ENCODE data around the gene MSANTD2. TPM values are rescaled to one million over a fixed set of nuclear protein-coding genes. Genes with fewer than 3 reads are reported as not detected.
A peak's percentile ranks its signal among the peaks of the same experiment; 100 is the strongest.

The MSANTD2 gene
- total RNA-seq, 1 experiment from 2014 or later = 32.6 TPM

GRCh38 chr11:124768914-124769313 is 31.3 kb downstream of the MSANTD2 start:
- no peaks in the 10 kb centered on the region for H3K9me2 ChIP-seq (replicated peaks; ENCODE audit: low read length)
- H3K27ac ChIP-seq (ENCODE audit: low read length) = no peak overlapping the region
- no peak overlapping the region for H3K9ac ChIP-seq (ENCODE audit: low read length)
- H3K4me3 ChIP-seq (ENCODE audit: low read length) = no peak overlapping the region
- BruUV-seq (replicated peaks) = no TSS peak
- CTCF ChIA-PET = interaction anchor here (1.9 kb wide), 1 partner anchor 68 kb away, joined by 13 read pairs; no protein-coding TSS in a partner anchor
- DNase-seq (no peak), ATAC-seq (no peak)
- intact Hi-C loops (cut with micrococcal nuclease) = no loop called here
- H4K20me1 ChIP-seq (ENCODE audit: low read length) = no peaks in the 10 kb centered on the region; the same call in 1 of the 2 replicates
- H2AFZ ChIP-seq (ENCODE audit: low read length) = no peak overlapping the region
- no peaks in the 10 kb centered on the region for H3K27me3 ChIP-seq (ENCODE audit: low read length)
- H3K36me3 ChIP-seq (ENCODE audit: low read depth, low read length) = peaks cover 14% of the 10 kb centered on the region; the same call in 1 of the 2 replicates
- peaks cover 21% of the 10 kb centered on the region for H3F3A ChIP-seq (ENCODE audit: low read length, unreplicated experiment)
- POLR2A ChIA-PET (ENCODE audit: unreplicated experiment) = no interaction called here
- no peaks in the 10 kb centered on the region for H3K9me3 ChIP-seq (ENCODE audit: low read length)
- no peak for TF ChIP-seq EZH2 (IDR thresholded peaks at IDR 0.05; ENCODE audit: low read length, unreplicated experiment)
- TF ChIP-seq EZH2phosphoT487 (IDR thresholded peaks at IDR 0.05; ENCODE audit: borderline replicate concordance, low read length) = no peak
- TF ChIP-seq, protein P1, sequence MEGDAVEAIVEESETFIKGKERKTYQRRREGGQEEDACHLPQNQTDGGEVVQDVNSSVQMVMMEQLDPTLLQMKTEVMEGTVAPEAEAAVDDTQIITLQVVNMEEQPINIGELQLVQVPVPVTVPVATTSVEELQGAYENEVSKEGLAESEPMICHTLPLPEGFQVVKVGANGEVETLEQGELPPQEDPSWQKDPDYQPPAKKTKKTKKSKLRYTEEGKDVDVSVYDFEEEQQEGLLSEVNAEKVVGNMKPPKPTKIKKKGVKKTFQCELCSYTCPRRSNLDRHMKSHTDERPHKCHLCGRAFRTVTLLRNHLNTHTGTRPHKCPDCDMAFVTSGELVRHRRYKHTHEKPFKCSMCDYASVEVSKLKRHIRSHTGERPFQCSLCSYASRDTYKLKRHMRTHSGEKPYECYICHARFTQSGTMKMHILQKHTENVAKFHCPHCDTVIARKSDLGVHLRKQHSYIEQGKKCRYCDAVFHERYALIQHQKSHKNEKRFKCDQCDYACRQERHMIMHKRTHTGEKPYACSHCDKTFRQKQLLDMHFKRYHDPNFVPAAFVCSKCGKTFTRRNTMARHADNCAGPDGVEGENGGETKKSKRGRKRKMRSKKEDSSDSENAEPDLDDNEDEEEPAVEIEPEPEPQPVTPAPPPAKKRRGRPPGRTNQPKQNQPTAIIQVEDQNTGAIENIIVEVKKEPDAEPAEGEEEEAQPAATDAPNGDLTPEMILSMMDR (conservative IDR thresholded peaks at IDR 0.05; ENCODE audit: low read depth, low read length) = no peak
- no peaks in the 10 kb centered on the region for H3K79me2 ChIP-seq (ENCODE audit: low read length)
- no peak overlapping the region for H3K4me2 ChIP-seq (ENCODE audit: low read length)
- H3K4me1 ChIP-seq (ENCODE audit: insufficient read depth, low read length) = peaks cover 41% of the 10 kb centered on the region

- Histone ChIP-seq H3F3A (ENCODE audit: low read length, unreplicated experiment) (peaks cover 24% of the 10 kb centered on the region), H3K36me3 (ENCODE audit: low read depth, low read length) (peaks cover 12% of the 10 kb centered on the region; the same call in 1 of the 2 replicates), H3K4me2 (ENCODE audit: low read length) (no peak overlapping the region), H3K9me3 (ENCODE audit: low read length) (no peaks in the 10 kb centered on the region), H3K9me2 (replicated peaks; ENCODE audit: low read length) (no peaks in the 10 kb centered on the region), H3K27me3 (ENCODE audit: low read length) (no peaks in the 10 kb centered on the region), H3K9ac (ENCODE audit: low read length) (no peak overlapping the region), H4K20me1 (ENCODE audit: low read length) (no peaks in the 10 kb centered on the region; the same call in 1 of the 2 replicates), H3K27ac (ENCODE audit: low read length) (no peak overlapping the region), H3K79me2 (ENCODE audit: low read length) (no peaks in the 10 kb centered on the region), H2AFZ (ENCODE audit: low read length) (no peak overlapping the region), H3K4me1 (ENCODE audit: insufficient read depth, low read length) (peaks cover 44% of the 10 kb centered on the region), H3K4me3 (ENCODE audit: low read length) (no peak overlapping the region)
- DNase-seq = peak; percentile 37
- CTCF ChIA-PET = no interaction called here
- no peak for ATAC-seq
- TF ChIP-seq, protein P1 (conservative IDR thresholded peaks at IDR 0.05; ENCODE audit: low read depth, low read length) = no peak
- no peak for TF ChIP-seq EZH2phosphoT487 (IDR thresholded peaks at IDR 0.05; ENCODE audit: borderline replicate concordance, low read length)
- TF ChIP-seq EZH2 (IDR thresholded peaks at IDR 0.05; ENCODE audit: low read length, unreplicated experiment) = no peak
- POLR2A ChIA-PET (ENCODE audit: unreplicated experiment) = no interaction called here
- intact Hi-C loops (cut with micrococcal nuclease) = no loop called here
- no TSS peak for BruUV-seq (replicated peaks)
These were observed 34.0 kb downstream of the MSANTD2 start for GRCh38 chr11:124766156-124766555.

Measured in PC-3 (cell line).